Measurements from ENCODE around the gene ADGRF1.

DNA sequence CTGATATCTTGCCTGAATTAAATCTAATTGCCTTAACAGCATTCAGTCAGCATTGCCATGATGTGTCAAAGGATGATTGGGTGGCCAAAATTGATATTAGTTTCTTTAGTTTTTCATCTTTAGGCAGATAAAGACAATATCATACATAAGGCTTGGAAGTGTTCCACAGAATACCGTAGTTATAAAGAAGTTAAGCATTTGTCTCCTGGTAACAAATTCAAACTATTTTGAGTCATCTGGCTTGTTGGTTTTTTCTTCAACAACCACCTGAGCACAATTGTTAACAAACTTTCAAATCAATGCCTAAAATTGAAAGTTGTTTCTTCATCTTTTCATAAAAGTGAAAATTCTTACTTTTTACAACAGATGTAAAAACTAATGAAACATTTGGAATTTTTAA lies 72.9 kb downstream of the ADGRF1 start:
- TF ChIP-seq EP300 (IDR thresholded peaks at IDR 0.05; ENCODE audit: borderline replicate concordance in 1 of 2, low read depth in 1 of 2, low read length in 1 of 2) (no peak), SMC3 (IDR thresholded peaks at IDR 0.05; ENCODE audit: low read depth, low read length) (no peak), SIN3A (IDR thresholded peaks at IDR 0.05; ENCODE audit: borderline replicate concordance, low read depth, low read length) (no peak), CTCF (IDR thresholded peaks at IDR 0.05) (no peak), NFIC (IDR thresholded peaks at IDR 0.05; ENCODE audit: borderline replicate concordance) (no peak), TAF1 (IDR thresholded peaks at IDR 0.05; ENCODE audit: borderline replicate concordance, low read depth, low read length) (no peak), MXI1 (IDR thresholded peaks at IDR 0.05; ENCODE audit: low read depth, low read length) (no peak), FOXM1 (IDR thresholded peaks at IDR 0.05; ENCODE audit: low read depth) (no peak), JUND (IDR thresholded peaks at IDR 0.05) (no peak)
- TF ChIP-seq, protein P1, sequence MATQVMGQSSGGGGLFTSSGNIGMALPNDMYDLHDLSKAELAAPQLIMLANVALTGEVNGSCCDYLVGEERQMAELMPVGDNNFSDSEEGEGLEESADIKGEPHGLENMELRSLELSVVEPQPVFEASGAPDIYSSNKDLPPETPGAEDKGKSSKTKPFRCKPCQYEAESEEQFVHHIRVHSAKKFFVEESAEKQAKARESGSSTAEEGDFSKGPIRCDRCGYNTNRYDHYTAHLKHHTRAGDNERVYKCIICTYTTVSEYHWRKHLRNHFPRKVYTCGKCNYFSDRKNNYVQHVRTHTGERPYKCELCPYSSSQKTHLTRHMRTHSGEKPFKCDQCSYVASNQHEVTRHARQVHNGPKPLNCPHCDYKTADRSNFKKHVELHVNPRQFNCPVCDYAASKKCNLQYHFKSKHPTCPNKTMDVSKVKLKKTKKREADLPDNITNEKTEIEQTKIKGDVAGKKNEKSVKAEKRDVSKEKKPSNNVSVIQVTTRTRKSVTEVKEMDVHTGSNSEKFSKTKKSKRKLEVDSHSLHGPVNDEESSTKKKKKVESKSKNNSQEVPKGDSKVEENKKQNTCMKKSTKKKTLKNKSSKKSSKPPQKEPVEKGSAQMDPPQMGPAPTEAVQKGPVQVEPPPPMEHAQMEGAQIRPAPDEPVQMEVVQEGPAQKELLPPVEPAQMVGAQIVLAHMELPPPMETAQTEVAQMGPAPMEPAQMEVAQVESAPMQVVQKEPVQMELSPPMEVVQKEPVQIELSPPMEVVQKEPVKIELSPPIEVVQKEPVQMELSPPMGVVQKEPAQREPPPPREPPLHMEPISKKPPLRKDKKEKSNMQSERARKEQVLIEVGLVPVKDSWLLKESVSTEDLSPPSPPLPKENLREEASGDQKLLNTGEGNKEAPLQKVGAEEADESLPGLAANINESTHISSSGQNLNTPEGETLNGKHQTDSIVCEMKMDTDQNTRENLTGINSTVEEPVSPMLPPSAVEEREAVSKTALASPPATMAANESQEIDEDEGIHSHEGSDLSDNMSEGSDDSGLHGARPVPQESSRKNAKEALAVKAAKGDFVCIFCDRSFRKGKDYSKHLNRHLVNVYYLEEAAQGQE (IDR thresholded peaks at IDR 0.05; ENCODE audit: low read depth, low read length), result no peak
